ENCODE data around the gene NUP50. TPM values are rescaled to one million over a fixed set of nuclear protein-coding genes. Genes with fewer than 3 reads are reported as not detected.

NUP50 gene
- total RNA-seq, 3 donors from 2014 or later = 42.5 to 80.7 (median 65.7) TPM

- intact Hi-C loops (cut with DNase I, micrococcal nuclease) = no loop called here
- Histone ChIP-seq H3K9me3 (no peaks in the 10 kb centered on the region), H3K4me3 (no peak overlapping the region), H3K36me3 (ENCODE audit: low read depth) (no peaks in the 10 kb centered on the region), H3K4me1 (ENCODE audit: low read depth) (peaks cover 4% of the 10 kb centered on the region)
- ATAC-seq = no peak
- no peak for TF ChIP-seq CTCF (IDR thresholded peaks at IDR 0.05)
- no peak for DNase-seq
Measured at GRCh38 chr22:45151503-45151902, 12.2 kb upstream of the NUP50 start.

GRCh38 chr22:45154383-45154782 lies 9.3 kb upstream of the NUP50 start:
- Histone ChIP-seq H3K9me3 (no peaks in the 10 kb centered on the region), H3K36me3 (ENCODE audit: low read depth) (no peaks in the 10 kb centered on the region), H3K4me1 (ENCODE audit: low read depth) (peaks cover 14% of the 10 kb centered on the region), H3K4me3 (no peak overlapping the region)
- intact Hi-C loops (cut with DNase I, micrococcal nuclease) = no loop called here
- TF ChIP-seq CTCF (IDR thresholded peaks at IDR 0.05) = no peak
- peak; percentile 53 for ATAC-seq
- DNase-seq = no peak

DNA sequence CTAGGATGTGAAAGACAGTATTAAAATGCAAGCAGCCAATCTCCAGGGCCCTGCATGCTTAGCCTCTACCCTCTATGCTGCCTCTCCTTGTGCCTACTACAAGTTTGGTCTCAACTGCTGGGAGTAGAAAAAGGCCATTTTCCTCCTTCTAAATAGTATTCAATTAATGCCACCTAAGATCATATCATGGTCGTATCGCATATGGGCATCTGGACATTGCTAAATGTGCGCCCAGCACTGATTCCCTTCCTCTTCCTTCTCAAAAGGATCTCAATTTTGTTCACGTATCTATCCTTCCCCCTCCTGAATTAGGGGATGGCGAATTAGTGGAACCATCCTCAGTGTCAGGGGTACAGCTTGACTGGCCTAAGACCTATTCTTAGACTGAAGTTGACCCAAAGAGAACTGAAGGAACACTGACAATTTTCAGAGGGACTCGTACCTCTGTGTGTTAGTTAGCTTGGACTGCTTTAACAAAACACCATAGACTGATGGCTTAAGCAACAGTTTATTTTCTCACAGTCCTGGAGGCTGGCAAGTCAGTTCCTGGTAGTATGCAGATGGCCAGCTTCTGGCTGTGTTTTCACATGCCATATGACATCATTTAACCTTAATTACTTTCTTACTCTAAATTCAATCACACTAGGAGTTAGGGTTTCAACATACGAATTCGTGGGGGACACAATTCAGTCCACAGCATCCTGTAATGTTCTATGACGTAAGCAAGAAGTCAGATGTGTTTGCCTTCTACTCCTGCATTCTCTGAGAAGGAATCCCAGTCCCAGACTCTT lies 8.5 kb upstream of the NUP50 start:
- no peak for ATAC-seq
- DNase-seq = no peak
- intact Hi-C loops (cut with DNase I, micrococcal nuclease) = no loop called here
- Histone ChIP-seq H3K9me3 (no peaks in the 10 kb centered on the region), H3K4me3 (no peak overlapping the region), H3K36me3 (ENCODE audit: low read depth) (no peaks in the 10 kb centered on the region), H3K4me1 (ENCODE audit: low read depth) (peaks cover 20% of the 10 kb centered on the region)
- no peak for TF ChIP-seq CTCF (IDR thresholded peaks at IDR 0.05)

GRCh38 chr22:45157907-45158306 lies 5.8 kb upstream of the NUP50 start:
- TF ChIP-seq CTCF (IDR thresholded peaks at IDR 0.05) = no peak
- H3K9me3 ChIP-seq = no peaks in the 10 kb centered on the region
- H3K4me1 ChIP-seq (ENCODE audit: low read depth) = peaks cover 26% of the 10 kb centered on the region
- no peaks in the 10 kb centered on the region for H3K36me3 ChIP-seq (ENCODE audit: low read depth)
- ATAC-seq (no peak), DNase-seq (no peak)
- H3K4me3 ChIP-seq = no peak overlapping the region
- intact Hi-C loops (cut with DNase I, micrococcal nuclease) = no loop called here

GRCh38 chr22:45159652-45160462 lies 3.9 kb upstream of the NUP50 start:
- Histone ChIP-seq H3K4me1 (ENCODE audit: low read depth) (peaks cover 32% of the 10 kb centered on the region), H3K4me3 (no peak overlapping the region), H3K9me3 (no peaks in the 10 kb centered on the region), H3K36me3 (ENCODE audit: low read depth) (no peaks in the 10 kb centered on the region)
- DNase-seq = peak in 1 of 3 donors; percentile 47
- intact Hi-C loops (cut with DNase I, micrococcal nuclease) = no loop called here
- peak; percentile 39 for ATAC-seq
- TF ChIP-seq CTCF (IDR thresholded peaks at IDR 0.05) = no peak
